GM12892 (cell line): Measurements from ENCODE around the gene RBP7.

Experiments
- POLR2A ChIP-seq: IDR thresholded peaks from 2 replicates; pipeline ENCODE4 v1.6.1; 2011; ENCODE audit warnings: low read depth, low read length, control low read depth
- POLR2AphosphoS5 ChIP-seq: IDR thresholded peaks from 2 replicates; pipeline ENCODE4 v1.6.1; 2011; ENCODE audit warnings: low read depth, low read length, control low read depth
- TAF1 ChIP-seq: IDR thresholded peaks from 2 replicates; pipeline ENCODE4 v1.6.1; 2011; ENCODE audit warnings: low read depth, mild to moderate bottlenecking, control low read depth, low read length, borderline replicate concordance

- TF ChIP-seq POLR2A (no peak), POLR2AphosphoS5 (no peak), TAF1 (no peak)
Observed at GRCh38 chr1:10051656-10052055, 54.6 kb downstream of the RBP7 start.
